Fibroblast of skin of left biceps (primary cell): Measurements from ENCODE around the gene SLC23A2.
A peak's percentile ranks its signal among the peaks of the same experiment; 100 is the strongest.
"Not testable (repeated sequence)": the region's sequence is repeated elsewhere in the genome, so short reads cannot be mapped to it uniquely, and the experiment has no call there.

Experiments
- DNase-seq, 2 experiments: peaks; one replicate each; pipeline ENCODE4 v3.0.0-alpha.2; 2013; ENCODE audit warnings: low read depth in 2 of 2

The SLC23A2 gene

GRCh38 chr20:5001174-5002076 lies at the start of gene SLC23A2:
SLC23A2 (minus strand) TSS chr20:5001510; CDS start chr20:4932562, 68,948 bp downstream.
- no peak for DNase-seq

- DNase-seq = no peak
Observed at GRCh38 chr20:5046656-5047339, 45.5 kb upstream of the SLC23A2 start.

- no peak for DNase-seq
Observed at GRCh38 chr20:5045906-5046305, 44.6 kb upstream of the SLC23A2 start.

GRCh38 chr20:5044075-5044620 lies 42.8 kb upstream of the SLC23A2 start:
- DNase-seq = no peak

- DNase-seq = peak; percentile 45 to 62
Observed at GRCh38 chr20:5041433-5041832, 40.1 kb upstream of the SLC23A2 start.

- DNase-seq = no peak
Observed at GRCh38 chr20:5040345-5040744, 39.0 kb upstream of the SLC23A2 start.

- DNase-seq = no peak
Observed at GRCh38 chr20:5039889-5040288, 38.6 kb upstream of the SLC23A2 start.

GRCh38 chr20:5039255-5039657 lies 37.9 kb upstream of the SLC23A2 start:
- no peak for DNase-seq

- DNase-seq = no peak
Observed at GRCh38 chr20:5036828-5037227, 35.5 kb upstream of the SLC23A2 start.

GRCh38 chr20:5035518-5035917 lies 34.2 kb upstream of the SLC23A2 start:
- not testable (repeated sequence) for DNase-seq

GRCh38 chr20:5033566-5033965 lies 32.3 kb upstream of the SLC23A2 start:
- DNase-seq = no peak

- DNase-seq = not testable (repeated sequence)
Observed at GRCh38 chr20:5031701-5032100, 30.4 kb upstream of the SLC23A2 start.

- no peak for DNase-seq
Observed at GRCh38 chr20:5031206-5031557, 29.9 kb upstream of the SLC23A2 start.

GRCh38 chr20:5030348-5031205 lies 29.3 kb upstream of the SLC23A2 start:
- DNase-seq = no peak

- not testable (repeated sequence) for DNase-seq
Observed at GRCh38 chr20:5028258-5029059, 27.1 kb upstream of the SLC23A2 start.

GRCh38 chr20:5024982-5025381 lies 23.7 kb upstream of the SLC23A2 start:
- DNase-seq = no peak

GRCh38 chr20:5024103-5024502 lies 22.8 kb upstream of the SLC23A2 start:
- no peak for DNase-seq

- not testable (repeated sequence) for DNase-seq
Observed at GRCh38 chr20:5023171-5023570, 21.9 kb upstream of the SLC23A2 start.

GRCh38 chr20:5020760-5021159 lies 19.4 kb upstream of the SLC23A2 start:
- no peak for DNase-seq

- DNase-seq = no peak
Observed at GRCh38 chr20:5013682-5014447, 12.6 kb upstream of the SLC23A2 start.
